Mucosa of descending colon (tissue), 3 donors: ENCODE results near the gene WDR18. TPM values are rescaled to one million over a fixed set of nuclear protein-coding genes. Genes with fewer than 3 reads are reported as not detected.
A peak's percentile ranks its signal among the peaks of the same experiment; 100 is the strongest.

Experiments
- ATAC-seq: fragments of 200-7000 bp; cut with Tn5 transposase; one replicate; pipeline ENCODE4 v1.9.1; 2020; ENCODE audit warnings: mild to moderate bottlenecking, moderate library complexity
- DNase-seq, 3 donors: peaks; one replicate each; pipeline ENCODE4 v3.0.0-alpha.2; 2020
- H3K36me3 ChIP-seq: fragments of 200-600 bp; one replicate; pipeline ENCODE4 v1.8.0; 2021; ENCODE audit warnings: low read depth, mild to moderate bottlenecking
- H3K4me1 ChIP-seq: fragments of 200-600 bp; one replicate; pipeline ENCODE4 v1.8.0; 2021; ENCODE audit warnings: low read depth, mild to moderate bottlenecking
- H3K4me3 ChIP-seq: fragments of 200-600 bp; one replicate; pipeline ENCODE4 v1.8.0; 2021; ENCODE audit warnings: mild to moderate bottlenecking
- H3K9me3 ChIP-seq: fragments of 200-600 bp; one replicate; pipeline ENCODE4 v1.8.0; 2021; ENCODE audit warnings: mild to moderate bottlenecking
- intact Hi-C, 2 donors: fragments of 100-400 bp; cut with DNase I in 1 of 2; cut with micrococcal nuclease in 1 of 2; formaldehyde crosslinking; loops; one replicate each; pipeline versions ENCODE4 v1.11.0 to v1.11.1; 2022; cut with DNase I, micrococcal nuclease
- total RNA-seq, 3 donors: library from RNA; stranded (reverse); fragmentation: NEBNext Ultra II Directional in 2 of 3; extraction: Animal tissue kit (Norgen Biotek cat#: 25700) in 2 of 3; gene quantifications; one replicate each; pipeline versions ENCODE4 v1.2.1 to v1.2.4, GENCODE V29; 2021 to 2023
- TF ChIP-seq, protein P1 (sequence below): fragments of 200-600 bp; IDR thresholded peaks from one replicate; pipeline ENCODE4 v1.8.0; 2022; ENCODE audit warnings: antibody characterized with exemption, mild to moderate bottlenecking
- donor health status: DM: no; HTN: no; CAD: no; lungs with moderate emphysema.
- donor health status: DM: no; HTN: no; CAD: no.
- donor health status: DM: no; HTN: yes; CAD: no.

Gene WDR18
- total RNA-seq, 3 donors from 2014 or later, result 23.8 to 42.0 (median 33.0) TPM

- intact Hi-C loops, result no loop called here
- no peak for ATAC-seq
- DNase-seq, result no peak
Measured at GRCh38 chr19:977058-977464, 7.1 kb upstream of the WDR18 start.

GRCh38 chr19:979318-979741 is 4.8 kb upstream of the WDR18 start:
- no peak overlapping the region for H3K4me3 ChIP-seq
- H3K4me1 ChIP-seq, result peaks cover 18% of the 10 kb centered on the region
- H3K36me3 ChIP-seq, result no peaks in the 10 kb centered on the region
- intact Hi-C loops, result no loop called here
- H3K9me3 ChIP-seq, result no peaks in the 10 kb centered on the region
- no peak for DNase-seq
- ATAC-seq, result no peak
- TF ChIP-seq, protein P1, sequence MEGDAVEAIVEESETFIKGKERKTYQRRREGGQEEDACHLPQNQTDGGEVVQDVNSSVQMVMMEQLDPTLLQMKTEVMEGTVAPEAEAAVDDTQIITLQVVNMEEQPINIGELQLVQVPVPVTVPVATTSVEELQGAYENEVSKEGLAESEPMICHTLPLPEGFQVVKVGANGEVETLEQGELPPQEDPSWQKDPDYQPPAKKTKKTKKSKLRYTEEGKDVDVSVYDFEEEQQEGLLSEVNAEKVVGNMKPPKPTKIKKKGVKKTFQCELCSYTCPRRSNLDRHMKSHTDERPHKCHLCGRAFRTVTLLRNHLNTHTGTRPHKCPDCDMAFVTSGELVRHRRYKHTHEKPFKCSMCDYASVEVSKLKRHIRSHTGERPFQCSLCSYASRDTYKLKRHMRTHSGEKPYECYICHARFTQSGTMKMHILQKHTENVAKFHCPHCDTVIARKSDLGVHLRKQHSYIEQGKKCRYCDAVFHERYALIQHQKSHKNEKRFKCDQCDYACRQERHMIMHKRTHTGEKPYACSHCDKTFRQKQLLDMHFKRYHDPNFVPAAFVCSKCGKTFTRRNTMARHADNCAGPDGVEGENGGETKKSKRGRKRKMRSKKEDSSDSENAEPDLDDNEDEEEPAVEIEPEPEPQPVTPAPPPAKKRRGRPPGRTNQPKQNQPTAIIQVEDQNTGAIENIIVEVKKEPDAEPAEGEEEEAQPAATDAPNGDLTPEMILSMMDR, result no peak

More at GRCh38 chr19:977058-977464, 7.1 kb upstream of the WDR18 start:
- TF ChIP-seq, protein P1, result no peak
- no peaks in the 10 kb centered on the region for H3K4me1 ChIP-seq
- H3K4me3 ChIP-seq, result no peak overlapping the region
- H3K36me3 ChIP-seq, result no peaks in the 10 kb centered on the region
- no peaks in the 10 kb centered on the region for H3K9me3 ChIP-seq

- H3K9me3 ChIP-seq, result no peaks in the 10 kb centered on the region
- peaks cover 24% of the 10 kb centered on the region for H3K4me1 ChIP-seq
- TF ChIP-seq, protein P1, result no peak
- intact Hi-C loops, result loop anchor here (5.0 to 10.0 kb wide), 2 partner anchors 58 to 126 kb away; partner anchors contain the start of genes CFD (in 1 of the 2) and ELANE (in 1 of the 2)
- ATAC-seq (no peak), DNase-seq (peak in 1 of 3 donors; percentile 55)
- no peak overlapping the region for H3K4me3 ChIP-seq
- no peaks in the 10 kb centered on the region for H3K36me3 ChIP-seq
Measured at GRCh38 chr19:980133-980998, 3.8 kb upstream of the WDR18 start.

- ATAC-seq (peak; percentile 89), DNase-seq (peak; percentile 79 to 86 (median 82))
- intact Hi-C loops, result loop anchor here (5.0 to 10.0 kb wide), 2 partner anchors 60 to 128 kb away; partner anchors contain the start of genes CFD (in 1 of the 2) and ELANE (in 1 of the 2)
- Histone ChIP-seq H3K9me3 (no peaks in the 10 kb centered on the region), H3K4me3 (no peak overlapping the region), H3K4me1 (peaks cover 24% of the 10 kb centered on the region), H3K36me3 (no peaks in the 10 kb centered on the region)
- TF ChIP-seq, protein P1, result peak; percentile 96
Measured at GRCh38 chr19:982567-983170, 1.5 kb upstream of the WDR18 start.

- H3K9me3 ChIP-seq, result no peaks in the 10 kb centered on the region
- TF ChIP-seq, protein P1, result no peak
- no peaks in the 10 kb centered on the region for H3K36me3 ChIP-seq
- intact Hi-C loops, result loop anchor here in 1 of 2 donors (10.0 kb wide), 1 partner anchor 131 kb away; the partner anchor contains the start of genes CFD and ELANE
- H3K4me3 ChIP-seq, result no peak overlapping the region
- DNase-seq (no peak), ATAC-seq (no peak)
- H3K4me1 ChIP-seq, result peaks cover 24% of the 10 kb centered on the region
Measured at GRCh38 chr19:986083-986482, 1.9 kb downstream of the WDR18 start.
